GM21825 (cell line): Measurements from ENCODE around the gene AMIGO2.
A peak's percentile ranks its signal among the peaks of the same experiment; 100 is the strongest.

Source experiments
- ATAC-seq: cut with Tn5 transposase; IDR thresholded peaks from one replicate; pipeline ENCODE4 v1.9.1; 2021; ENCODE audit warnings: mild to moderate bottlenecking, moderate library complexity; ENCODE audit not compliant: unreplicated experiment

AMIGO2 gene

GRCh38 chr12:47098099-47098498 lies 18.3 kb upstream of the AMIGO2 start:
- no peak for ATAC-seq

GRCh38 chr12:47097276-47097896 lies 17.6 kb upstream of the AMIGO2 start:
- ATAC-seq, result no peak

- ATAC-seq, result no peak
Measured at GRCh38 chr12:47095446-47096236, 15.9 kb upstream of the AMIGO2 start.

GRCh38 chr12:47094804-47095203 lies 15.0 kb upstream of the AMIGO2 start:
- ATAC-seq, result no peak

DNA sequence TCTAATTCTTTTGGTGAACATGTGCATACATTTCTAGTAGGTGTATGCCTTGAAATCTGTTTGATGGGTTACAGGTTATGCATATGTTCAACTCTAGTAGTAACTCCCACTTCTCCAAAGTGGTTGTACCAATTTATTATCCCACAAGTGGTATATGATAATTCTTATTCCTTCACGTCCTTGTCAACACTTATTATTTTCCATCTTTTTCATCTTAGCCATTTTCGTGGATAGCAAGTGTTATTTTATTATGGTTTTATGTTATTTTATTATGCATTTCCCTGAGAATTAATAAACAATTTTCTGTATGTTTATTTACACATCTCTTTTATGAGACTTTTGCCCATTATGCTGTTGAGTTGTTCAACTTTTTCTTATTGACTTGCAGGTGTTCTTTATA lies 11.2 kb upstream of the AMIGO2 start:
- no peak for ATAC-seq

- ATAC-seq, result no peak
Measured at GRCh38 chr12:47088021-47088944, 8.5 kb upstream of the AMIGO2 start.

- no peak for ATAC-seq
Measured at GRCh38 chr12:47087088-47087688, 7.4 kb upstream of the AMIGO2 start.

DNA sequence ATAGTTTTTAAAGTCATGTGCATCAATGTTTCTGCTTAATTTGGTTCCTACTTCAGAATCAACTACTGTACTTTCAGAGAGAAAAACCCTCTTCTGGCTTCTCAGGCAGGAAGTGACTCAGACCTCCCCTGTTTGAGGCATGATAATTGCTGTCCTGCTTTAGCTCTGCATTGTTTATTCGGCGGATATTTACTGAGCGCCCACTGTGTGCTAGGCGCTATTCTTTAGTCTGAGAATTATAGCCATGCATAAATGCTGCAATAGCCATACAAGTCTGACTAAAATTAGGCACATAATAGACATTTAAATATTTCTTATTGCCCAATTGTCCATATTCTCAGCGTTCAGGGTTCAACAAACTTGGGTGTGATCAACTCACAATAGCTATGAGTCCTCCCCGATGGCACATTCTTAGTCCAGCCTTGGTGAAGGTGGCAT lies 6.1 kb upstream of the AMIGO2 start:
- no peak for ATAC-seq

- no peak for ATAC-seq
Measured at GRCh38 chr12:47084172-47084571, 4.4 kb upstream of the AMIGO2 start.

DNA sequence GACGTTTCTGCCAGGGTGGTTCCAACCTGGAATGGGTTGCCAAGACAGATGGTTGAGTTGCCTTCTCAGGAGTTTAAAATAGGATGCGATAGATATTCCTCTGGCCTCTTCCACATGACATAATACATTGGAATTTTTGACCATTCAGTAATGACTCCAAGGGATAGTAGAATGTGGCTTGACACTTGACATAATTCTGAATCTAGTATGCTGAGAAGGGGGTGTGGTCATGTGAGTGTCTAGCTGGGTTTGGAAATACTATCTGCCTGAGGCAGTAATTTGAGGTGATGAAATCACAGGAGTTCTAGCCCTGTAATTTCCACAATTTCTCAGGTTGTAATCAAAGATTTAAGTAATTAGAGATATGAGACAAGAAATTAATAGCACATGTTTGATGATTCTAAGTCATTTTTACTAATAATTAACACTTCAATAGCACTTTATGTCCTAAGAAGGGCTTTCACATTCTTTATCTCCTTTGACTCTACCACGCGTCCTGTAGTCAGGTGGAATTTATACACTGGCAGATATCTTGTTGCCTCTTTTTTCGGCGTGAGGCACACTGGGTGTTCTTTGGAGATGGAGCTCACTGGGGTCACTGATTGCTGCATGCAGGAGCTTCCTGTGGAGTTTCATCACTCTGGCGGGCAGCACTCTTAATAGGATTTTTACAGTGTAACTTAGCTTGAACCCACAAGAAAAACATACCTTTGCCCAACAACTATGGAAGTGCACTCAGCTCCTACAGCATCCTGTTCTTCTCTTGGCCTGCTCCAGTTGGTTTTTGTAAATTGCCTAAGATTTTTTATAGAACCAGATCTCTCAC lies 3.2 kb upstream of the AMIGO2 start:
- ATAC-seq, result no peak

- ATAC-seq, result no peak
Measured at GRCh38 chr12:47082283-47082682, 2.5 kb upstream of the AMIGO2 start.

- no peak for ATAC-seq
Measured at GRCh38 chr12:47080725-47081502, 1.2 kb upstream of the AMIGO2 start.

DNA sequence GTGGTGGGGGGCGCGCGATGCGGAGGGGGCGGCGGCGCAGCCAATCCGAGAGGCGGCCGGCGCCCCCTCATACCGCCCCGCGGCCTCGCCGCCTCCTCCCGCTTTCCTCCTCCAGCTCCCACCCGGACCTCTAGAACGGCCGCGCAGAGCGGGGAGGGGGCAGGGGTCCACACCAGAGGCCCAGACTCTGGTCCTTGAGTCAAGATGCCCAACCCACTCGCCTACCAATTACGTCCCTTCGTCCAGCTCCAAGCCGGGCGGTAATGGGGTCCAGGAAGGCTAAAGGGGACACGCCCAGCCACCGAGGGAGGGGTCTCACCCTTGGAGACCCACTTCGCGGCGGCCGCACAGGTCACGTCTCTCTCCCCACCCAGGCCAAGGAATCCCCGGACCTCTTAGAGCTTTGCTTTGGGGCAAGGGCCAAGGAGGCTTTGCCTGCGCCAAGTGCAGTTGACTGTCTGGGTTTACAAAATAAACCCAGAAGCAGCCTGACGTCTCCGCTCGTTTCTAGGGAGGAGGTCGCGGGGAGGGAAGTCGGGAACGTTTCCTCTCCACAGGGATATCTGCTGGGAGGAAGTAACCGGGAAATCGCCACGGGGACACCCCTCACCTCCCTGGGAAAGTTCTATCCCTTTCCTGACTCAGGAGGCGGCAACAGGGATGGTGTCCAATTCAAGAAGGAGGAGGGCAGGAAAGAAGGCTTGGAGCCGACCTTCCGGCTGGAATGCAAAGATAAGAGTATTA lies 394 bp upstream of the AMIGO2 start:
- peak; percentile 21 for ATAC-seq

DNA sequence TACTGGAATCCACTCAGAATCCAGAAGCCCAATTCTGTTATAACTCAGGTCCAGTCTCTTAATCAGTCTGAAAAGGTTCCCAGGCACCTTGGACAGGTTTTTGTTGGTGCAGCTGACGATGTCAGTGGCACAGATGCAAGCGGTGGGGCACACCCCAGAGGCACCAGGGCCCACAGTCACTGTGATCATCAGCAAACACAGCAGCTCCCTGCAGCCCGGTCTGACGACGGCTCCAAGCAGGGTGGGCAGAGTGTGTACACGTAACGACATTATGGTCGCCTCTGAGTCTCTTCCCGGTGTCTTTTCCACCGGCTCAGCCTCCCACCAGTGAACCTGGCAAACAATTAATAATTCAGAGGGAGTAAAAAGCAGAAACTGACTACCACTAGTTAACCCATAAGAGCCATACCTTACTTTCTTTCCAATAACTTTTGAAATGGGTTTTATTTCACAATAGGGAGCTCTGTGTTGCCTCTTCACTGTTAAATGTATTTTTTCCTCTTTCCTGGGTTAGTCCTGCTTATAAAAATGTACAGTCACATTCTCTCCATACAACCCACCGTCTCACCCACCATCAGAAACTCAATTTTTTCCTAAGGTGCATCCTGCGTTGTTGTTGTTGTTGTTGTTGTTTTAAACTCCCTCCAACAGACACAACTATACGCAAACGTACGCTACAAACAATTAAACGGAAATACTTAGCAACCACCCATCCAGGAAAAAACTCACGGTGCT lies 859 bp downstream of the AMIGO2 start:
- ATAC-seq, result no peak

GRCh38 chr12:47078086-47078395 lies 1.7 kb downstream of the AMIGO2 start:
- no peak for ATAC-seq

DNA sequence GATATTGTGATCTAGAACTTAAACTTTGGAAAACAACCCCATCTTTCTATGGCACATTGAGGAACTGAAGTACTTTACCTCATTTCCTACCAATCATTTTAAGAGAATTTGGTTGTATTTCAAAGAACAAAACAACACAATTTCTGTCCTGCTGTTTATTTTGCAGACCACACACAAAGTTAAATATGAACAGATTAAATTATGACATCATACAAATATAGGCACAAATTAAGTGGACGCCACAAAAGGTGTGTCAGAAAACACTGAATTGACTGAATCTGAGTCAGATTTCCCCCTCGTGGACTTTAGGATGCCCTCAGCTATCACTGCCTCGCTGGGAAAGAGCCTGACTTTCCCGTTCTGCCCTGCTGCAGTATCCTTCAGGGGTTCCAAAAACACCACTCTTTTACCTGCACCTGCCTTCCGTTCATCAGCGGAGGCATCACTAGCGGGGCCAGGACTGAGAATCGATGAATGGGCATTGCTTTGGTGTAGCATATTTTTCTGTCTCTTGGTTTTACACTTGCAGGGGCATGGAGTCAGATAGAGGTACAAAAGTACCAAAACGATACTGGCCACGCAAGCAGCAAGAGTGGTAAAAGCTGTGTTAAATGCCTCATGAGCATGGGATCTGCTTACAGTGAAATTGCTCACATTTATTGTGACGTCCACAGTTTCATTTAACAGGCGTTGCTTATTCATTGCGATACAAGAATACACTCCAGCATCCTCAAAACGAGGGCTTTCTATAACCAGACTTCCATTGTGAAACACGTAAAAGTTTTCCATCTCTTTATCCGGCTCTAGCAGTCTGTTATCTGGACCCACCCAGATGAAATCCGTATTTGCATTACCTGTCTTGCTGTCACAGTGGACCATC lies 2.3 kb downstream of the AMIGO2 start:
- ATAC-seq, result no peak
